HEK293T (cell line): ENCODE results near the gene ZNF391.
"Not testable (repeated sequence)": the region's sequence is repeated elsewhere in the genome, so short reads cannot be mapped to it uniquely, and the experiment has no call there.

Experiments
- CTCF ChIA-PET: fragments of 350-600 bp; formaldehyde crosslinking; extraction: SDS; loops from one replicate; lab custom pipeline; 2021; ENCODE audit warnings: antibody characterized with exemption, inconsistent platforms; lab: Yijun Ruan, JAX
- POLR2A ChIA-PET: fragments of 350-600 bp; formaldehyde crosslinking; extraction: SDS; loops from one replicate; lab custom pipeline; 2020; ENCODE audit warnings: antibody characterized with exemption, inconsistent platforms; lab: Yijun Ruan, JAX
- DNase-seq: peaks from one replicate; pipeline ENCODE4 v3.0.0; 2012; ENCODE audit warnings: mixed read lengths; ENCODE audit errors: extremely low spot score
- ARNT ChIP-seq: fragments of 450-650 bp; IDR thresholded peaks from 2 replicates; pipeline ENCODE4 v1.6.1; 2017; ENCODE audit warnings: mild to moderate bottlenecking
- BHLHE40 ChIP-seq: fragments of 450-650 bp; IDR thresholded peaks from 2 replicates; pipeline ENCODE4 v1.6.1; 2016; ENCODE audit warnings: mild to moderate bottlenecking, moderate library complexity, borderline replicate concordance
- CTBP1 ChIP-seq: fragments of 450-650 bp; IDR thresholded peaks from 2 replicates; pipeline ENCODE4 v1.6.1; 2016; ENCODE audit warnings: borderline replicate concordance
- ELF4 ChIP-seq: fragments of 450-650 bp; IDR thresholded peaks from 2 replicates; pipeline ENCODE4 v1.6.1; 2017; ENCODE audit warnings: antibody characterized with exemption
- FOXA1 ChIP-seq: fragments of 450-650 bp; IDR thresholded peaks from 2 replicates; pipeline ENCODE4 v1.6.1; 2016; ENCODE audit warnings: mild to moderate bottlenecking
- FOXK2 ChIP-seq: fragments of 450-650 bp; IDR thresholded peaks from 2 replicates; pipeline ENCODE4 v1.6.1; 2016; ENCODE audit warnings: mild to moderate bottlenecking
- FOXM1 ChIP-seq: fragments of 450-650 bp; IDR thresholded peaks from 2 replicates; pipeline ENCODE4 v1.6.1; 2017; ENCODE audit warnings: mild to moderate bottlenecking, borderline replicate concordance
- HDGF ChIP-seq: fragments of 450-650 bp; IDR thresholded peaks from 2 replicates; pipeline ENCODE4 v1.6.1; 2017; ENCODE audit warnings: antibody characterized with exemption, borderline replicate concordance
- L3MBTL2 ChIP-seq: fragments of 450-650 bp; conservative IDR thresholded peaks from 2 replicates; pipeline ENCODE4 v1.6.1; 2016; ENCODE audit warnings: mild to moderate bottlenecking
- LEF1 ChIP-seq: fragments of 450-650 bp; IDR thresholded peaks from 2 replicates; pipeline ENCODE4 v1.6.1; 2017; ENCODE audit warnings: mild to moderate bottlenecking, borderline replicate concordance
- NFRKB ChIP-seq: fragments of 450-650 bp; IDR thresholded peaks from 2 replicates; pipeline ENCODE4 v1.6.1; 2016; ENCODE audit warnings: mild to moderate bottlenecking, moderate library complexity
- SP1 ChIP-seq: fragments of 450-650 bp; IDR thresholded peaks from 2 replicates; pipeline ENCODE4 v1.6.1; 2017
- SUZ12 ChIP-seq: fragments of 450-650 bp; IDR thresholded peaks from 2 replicates; pipeline ENCODE4 v1.6.1; 2016; ENCODE audit warnings: mild to moderate bottlenecking
- TARDBP ChIP-seq: fragments of 450-650 bp; IDR thresholded peaks from 2 replicates; pipeline ENCODE4 v1.6.1; 2016
- ZNF384 ChIP-seq: fragments of 450-650 bp; IDR thresholded peaks from 2 replicates; pipeline ENCODE4 v1.6.1; 2016
- TF ChIP-seq, protein P1 (sequence below): fragments of 450-650 bp; IDR thresholded peaks from 2 replicates; pipeline ENCODE4 v1.6.1; 2016

ZNF391 gene

DNA sequence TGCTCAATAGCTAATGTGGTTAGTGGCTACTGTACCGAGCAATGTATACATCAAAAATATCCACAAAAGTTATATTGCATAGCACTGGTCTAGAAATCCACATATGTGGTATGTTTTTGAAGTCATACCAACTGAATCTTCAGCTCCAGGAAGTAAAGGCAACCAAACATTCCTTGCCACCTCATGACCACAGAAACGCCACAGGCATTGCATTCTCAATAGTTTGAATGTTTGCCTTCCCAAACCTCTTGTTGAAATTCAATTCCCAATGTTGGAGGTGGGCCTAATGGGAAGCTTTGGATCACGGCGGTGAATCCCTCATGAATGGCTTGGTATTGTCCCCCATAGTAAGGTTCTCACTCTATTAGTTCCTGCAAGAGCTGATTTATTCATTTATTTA lies 18.2 kb upstream of the ZNF391 start:
- CTCF ChIA-PET: no interaction called here
- DNase-seq: no peak
- POLR2A ChIA-PET: interaction anchor here (0.9 to 1.0 kb wide), 2 partner anchors 18 to 102 kb away, joined by 3 to 4 read pairs; partner anchors contain the start of genes ZNF184 and ZNF391
- TF ChIP-seq FOXM1: no peak
- no peak for TF ChIP-seq BHLHE40
- TF ChIP-seq ZNF384: no peak
- TF ChIP-seq ARNT: no peak
- no peak for TF ChIP-seq ELF4
- TF ChIP-seq FOXK2: no peak
- TF ChIP-seq HDGF: no peak
- TF ChIP-seq SUZ12: no peak
- no peak for TF ChIP-seq FOXA1
- TF ChIP-seq, protein P1, sequence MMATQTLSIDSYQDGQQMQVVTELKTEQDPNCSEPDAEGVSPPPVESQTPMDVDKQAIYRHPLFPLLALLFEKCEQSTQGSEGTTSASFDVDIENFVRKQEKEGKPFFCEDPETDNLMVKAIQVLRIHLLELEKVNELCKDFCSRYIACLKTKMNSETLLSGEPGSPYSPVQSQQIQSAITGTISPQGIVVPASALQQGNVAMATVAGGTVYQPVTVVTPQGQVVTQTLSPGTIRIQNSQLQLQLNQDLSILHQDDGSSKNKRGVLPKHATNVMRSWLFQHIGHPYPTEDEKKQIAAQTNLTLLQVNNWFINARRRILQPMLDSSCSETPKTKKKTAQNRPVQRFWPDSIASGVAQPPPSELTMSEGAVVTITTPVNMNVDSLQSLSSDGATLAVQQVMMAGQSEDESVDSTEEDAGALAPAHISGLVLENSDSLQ: no peak
- no peak for TF ChIP-seq CTBP1
- TF ChIP-seq SP1: no peak
- no peak for TF ChIP-seq TARDBP
- TF ChIP-seq LEF1: no peak
- TF ChIP-seq NFRKB: no peak
- no peak for TF ChIP-seq L3MBTL2

DNA sequence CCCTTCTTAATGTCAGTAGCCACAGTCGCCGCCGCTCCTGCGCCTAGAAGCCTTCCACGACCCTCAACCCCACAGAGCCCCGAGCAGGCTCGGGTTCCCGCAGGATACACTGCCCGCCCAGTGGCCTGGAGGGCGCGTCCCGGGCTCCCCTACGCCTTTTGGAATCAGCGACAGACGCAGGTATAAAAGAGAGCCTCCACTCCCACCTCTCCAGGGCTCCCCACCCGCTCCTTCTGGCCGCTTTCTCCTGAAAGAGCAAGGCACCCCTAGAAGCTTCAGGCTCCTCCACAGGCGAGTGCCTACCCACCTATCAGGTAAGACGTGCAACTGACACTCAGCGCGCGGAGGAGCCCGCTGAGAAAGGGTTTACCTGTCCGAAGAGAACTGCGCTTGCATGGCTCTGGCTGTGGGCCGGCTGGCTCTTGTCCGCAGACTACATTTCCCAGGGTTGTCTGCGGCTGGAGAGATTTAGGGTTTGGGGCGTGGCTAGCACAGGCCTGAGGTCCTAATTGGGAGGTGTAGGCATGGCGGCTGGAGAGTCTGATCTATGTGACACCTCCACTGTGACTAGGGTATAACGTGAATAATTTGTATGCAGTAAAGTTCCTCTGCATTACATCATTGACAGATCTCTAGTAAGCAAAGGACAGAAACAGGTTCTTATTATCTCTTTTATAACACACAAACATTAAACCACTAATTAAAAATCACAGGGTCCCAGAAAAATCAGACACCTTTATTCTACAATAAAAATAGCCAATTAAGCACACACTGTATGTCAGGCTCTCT lies 13.5 kb upstream of the ZNF391 start:
- TF ChIP-seq, protein P1: peak; percentile 94
- TF ChIP-seq SUZ12: no peak
- no peak for TF ChIP-seq L3MBTL2
- TF ChIP-seq NFRKB: no peak
- TF ChIP-seq FOXA1: no peak
- no peak for TF ChIP-seq FOXK2
- ChIA-PET POLR2A (interaction anchor here (1.3 kb wide), 1 partner anchor 13 kb away, joined by 3 read pairs; the partner anchor contains the start of gene ZNF391), CTCF (interaction anchor here (0.6 kb wide), 1 partner anchor 62 kb away, joined by 3 read pairs; no protein-coding TSS in a partner anchor)
- peak; percentile 88 for DNase-seq

DNA sequence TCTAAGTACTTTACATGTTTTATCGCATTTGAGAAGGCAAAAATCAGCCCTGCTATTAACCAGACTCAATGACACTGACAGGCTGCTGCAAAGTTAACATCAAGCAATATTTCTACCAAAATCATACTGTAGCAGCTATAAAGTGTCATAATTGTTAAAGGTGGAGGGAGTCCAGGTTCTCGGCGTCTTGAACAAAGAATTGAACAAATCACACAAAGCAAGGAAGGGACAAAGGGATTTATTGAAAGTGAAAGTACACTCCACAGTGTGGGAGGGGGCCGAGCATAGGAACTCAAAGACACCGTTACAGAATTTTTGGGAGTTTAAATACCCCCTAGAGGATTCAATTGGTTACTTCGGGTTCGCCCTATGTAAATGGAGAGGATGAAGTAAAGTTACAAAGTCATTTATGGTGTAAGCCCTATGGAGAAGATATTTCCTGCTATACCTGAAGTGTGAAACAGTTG lies 12.9 kb upstream of the ZNF391 start:
- CTCF ChIA-PET: interaction anchor here (0.6 kb wide), 1 partner anchor 63 kb away, joined by 3 read pairs; no protein-coding TSS in a partner anchor
- POLR2A ChIA-PET: no interaction called here
- no peak for DNase-seq
- TF ChIP-seq L3MBTL2 (no peak), CTBP1 (no peak), LEF1 (no peak), ZNF384 (no peak)
- TF ChIP-seq, protein P1: no peak

DNA sequence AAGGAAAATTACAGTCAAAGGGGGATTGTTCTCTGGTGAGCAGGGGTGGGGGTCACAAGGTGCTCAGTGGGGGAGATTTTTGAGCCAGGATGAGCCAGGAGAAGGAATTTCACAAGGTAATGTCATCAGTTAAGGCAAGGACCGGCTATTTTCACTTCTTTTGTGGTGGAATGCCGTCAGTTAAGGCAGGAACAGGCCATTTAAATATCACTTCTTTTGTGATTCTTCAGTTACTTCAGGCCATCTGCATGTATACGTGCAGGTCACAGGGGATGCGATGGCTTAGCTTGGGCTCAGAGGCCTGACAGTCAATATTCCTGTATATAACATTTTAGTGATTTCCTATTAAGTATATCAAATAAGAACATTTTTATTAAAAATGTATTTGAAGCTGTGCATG lies 10.2 kb upstream of the ZNF391 start:
- DNase-seq: not testable (repeated sequence)
- CTCF ChIA-PET: interaction anchor here (0.6 kb wide), 1 partner anchor 419 kb away, joined by 5 read pairs; no protein-coding TSS in a partner anchor
- POLR2A ChIA-PET: interaction anchor here (1.0 kb wide), 1 partner anchor 10 kb away, joined by 4 read pairs; the partner anchor contains the start of gene ZNF391

DNA sequence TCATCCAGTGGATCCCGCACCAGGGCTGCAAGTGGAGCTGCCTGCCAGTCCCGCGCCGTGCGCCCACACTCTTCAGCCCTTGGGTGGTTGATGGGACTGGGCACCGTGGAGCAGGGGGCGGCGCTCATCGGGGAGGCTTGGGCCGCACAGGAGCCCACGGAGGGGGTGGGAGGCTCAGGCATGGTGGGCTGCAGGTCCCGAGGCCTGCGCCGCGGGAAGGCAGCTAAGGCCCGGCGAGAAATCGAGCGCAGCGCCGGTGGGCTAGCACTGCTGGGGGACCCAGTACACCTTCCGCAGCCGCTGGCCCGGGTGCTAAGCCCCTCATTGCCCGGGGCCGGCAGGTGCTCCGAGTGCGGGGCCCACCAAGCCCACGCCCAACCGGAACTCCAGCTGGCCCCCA lies 7.6 kb upstream of the ZNF391 start:
- DNase-seq, CTCF ChIA-PET, POLR2A ChIA-PET: not testable (repeated sequence)

DNA sequence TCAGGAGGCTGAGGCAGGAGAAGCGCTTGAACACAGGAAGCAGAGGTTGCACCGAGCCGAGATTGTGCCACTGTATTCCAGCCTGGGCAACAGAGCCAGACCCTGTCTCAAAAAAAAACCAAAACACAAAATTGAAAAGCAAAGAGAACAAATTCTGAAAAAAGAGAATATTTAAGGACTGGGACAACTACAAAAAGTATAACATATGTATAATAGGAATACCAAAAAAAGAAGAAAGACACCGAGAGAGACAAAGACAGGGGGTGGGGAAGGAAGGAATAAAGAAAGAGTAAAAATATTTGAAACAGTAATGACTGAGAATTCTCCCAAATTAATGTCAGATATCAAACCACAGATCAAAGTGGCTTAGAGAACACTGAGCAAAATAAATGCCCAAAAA lies 5.5 kb upstream of the ZNF391 start:
- DNase-seq: no peak
- CTCF ChIA-PET: no interaction called here
- POLR2A ChIA-PET: no interaction called here
- TF ChIP-seq SP1 (no peak), L3MBTL2 (no peak), FOXM1 (no peak), HDGF (no peak), FOXA1 (no peak), BHLHE40 (no peak), TARDBP (no peak), NFRKB (no peak), SUZ12 (no peak), CTBP1 (no peak), ELF4 (no peak), ZNF384 (no peak), ARNT (no peak), LEF1 (no peak), FOXK2 (no peak)
- TF ChIP-seq, protein P1: no peak
